ENCODE measurements around the gene UCP3.

DNA sequence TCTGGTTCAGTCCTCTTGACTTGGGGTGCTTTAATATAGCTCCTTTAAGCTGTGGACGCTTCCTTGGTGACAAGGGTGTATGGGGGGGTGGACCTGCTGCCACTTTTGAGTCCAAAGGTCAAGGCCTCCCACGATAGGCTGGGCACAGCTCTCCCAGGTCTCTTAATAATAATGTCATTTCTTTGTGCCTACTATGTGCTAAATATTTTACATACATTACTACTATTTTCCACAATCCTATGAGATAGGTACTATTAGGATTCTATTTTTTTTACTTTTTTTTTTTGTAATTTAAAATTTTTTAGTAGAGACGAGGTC is 304 bp upstream of the UCP3 start:
- TF ChIP-seq CSDC2 (CRISPR knock-in tag; IDR thresholded peaks at IDR 0.05) (no peak), ZFP30 (CRISPR knock-in tag; IDR thresholded peaks at IDR 0.05) (no peak), ZC3H10 (CRISPR knock-in tag; IDR thresholded peaks at IDR 0.05) (no peak), GLIS3 (CRISPR knock-in tag; IDR thresholded peaks at IDR 0.05) (no peak), SNAI2 (CRISPR knock-in tag; IDR thresholded peaks at IDR 0.05) (no peak), ARNTL (CRISPR knock-in tag; IDR thresholded peaks at IDR 0.05; ENCODE audit: borderline replicate concordance, low read depth) (no peak), ZNF70 (CRISPR knock-in tag; IDR thresholded peaks at IDR 0.05) (no peak), RARB (CRISPR knock-in tag; IDR thresholded peaks at IDR 0.05) (no peak), OSR1 (CRISPR knock-in tag; IDR thresholded peaks at IDR 0.05) (no peak)
- TF ChIP-seq, protein P1, sequence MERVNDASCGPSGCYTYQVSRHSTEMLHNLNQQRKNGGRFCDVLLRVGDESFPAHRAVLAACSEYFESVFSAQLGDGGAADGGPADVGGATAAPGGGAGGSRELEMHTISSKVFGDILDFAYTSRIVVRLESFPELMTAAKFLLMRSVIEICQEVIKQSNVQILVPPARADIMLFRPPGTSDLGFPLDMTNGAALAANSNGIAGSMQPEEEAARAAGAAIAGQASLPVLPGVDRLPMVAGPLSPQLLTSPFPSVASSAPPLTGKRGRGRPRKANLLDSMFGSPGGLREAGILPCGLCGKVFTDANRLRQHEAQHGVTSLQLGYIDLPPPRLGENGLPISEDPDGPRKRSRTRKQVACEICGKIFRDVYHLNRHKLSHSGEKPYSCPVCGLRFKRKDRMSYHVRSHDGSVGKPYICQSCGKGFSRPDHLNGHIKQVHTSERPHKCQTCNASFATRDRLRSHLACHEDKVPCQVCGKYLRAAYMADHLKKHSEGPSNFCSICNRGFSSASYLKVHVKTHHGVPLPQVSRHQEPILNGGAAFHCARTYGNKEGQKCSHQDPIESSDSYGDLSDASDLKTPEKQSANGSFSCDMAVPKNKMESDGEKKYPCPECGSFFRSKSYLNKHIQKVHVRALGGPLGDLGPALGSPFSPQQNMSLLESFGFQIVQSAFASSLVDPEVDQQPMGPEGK (CRISPR knock-in tag; IDR thresholded peaks at IDR 0.05; ENCODE audit: borderline replicate concordance) = no peak
- TF ChIP-seq, protein P2, sequence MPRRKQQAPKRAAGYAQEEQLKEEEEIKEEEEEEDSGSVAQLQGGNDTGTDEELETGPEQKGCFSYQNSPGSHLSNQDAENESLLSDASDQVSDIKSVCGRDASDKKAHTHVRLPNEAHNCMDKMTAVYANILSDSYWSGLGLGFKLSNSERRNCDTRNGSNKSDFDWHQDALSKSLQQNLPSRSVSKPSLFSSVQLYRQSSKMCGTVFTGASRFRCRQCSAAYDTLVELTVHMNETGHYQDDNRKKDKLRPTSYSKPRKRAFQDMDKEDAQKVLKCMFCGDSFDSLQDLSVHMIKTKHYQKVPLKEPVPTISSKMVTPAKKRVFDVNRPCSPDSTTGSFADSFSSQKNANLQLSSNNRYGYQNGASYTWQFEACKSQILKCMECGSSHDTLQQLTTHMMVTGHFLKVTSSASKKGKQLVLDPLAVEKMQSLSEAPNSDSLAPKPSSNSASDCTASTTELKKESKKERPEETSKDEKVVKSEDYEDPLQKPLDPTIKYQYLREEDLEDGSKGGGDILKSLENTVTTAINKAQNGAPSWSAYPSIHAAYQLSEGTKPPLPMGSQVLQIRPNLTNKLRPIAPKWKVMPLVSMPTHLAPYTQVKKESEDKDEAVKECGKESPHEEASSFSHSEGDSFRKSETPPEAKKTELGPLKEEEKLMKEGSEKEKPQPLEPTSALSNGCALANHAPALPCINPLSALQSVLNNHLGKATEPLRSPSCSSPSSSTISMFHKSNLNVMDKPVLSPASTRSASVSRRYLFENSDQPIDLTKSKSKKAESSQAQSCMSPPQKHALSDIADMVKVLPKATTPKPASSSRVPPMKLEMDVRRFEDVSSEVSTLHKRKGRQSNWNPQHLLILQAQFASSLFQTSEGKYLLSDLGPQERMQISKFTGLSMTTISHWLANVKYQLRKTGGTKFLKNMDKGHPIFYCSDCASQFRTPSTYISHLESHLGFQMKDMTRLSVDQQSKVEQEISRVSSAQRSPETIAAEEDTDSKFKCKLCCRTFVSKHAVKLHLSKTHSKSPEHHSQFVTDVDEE (CRISPR knock-in tag; IDR thresholded peaks at IDR 0.05) = no peak

Measured in SK-N-SH treated with all-trans-retinoic acid at 6 μM for 48 hours (cell line).